Measurements from ENCODE around the gene NDUFS2. TPM values are rescaled to one million over a fixed set of nuclear protein-coding genes. Genes with fewer than 3 reads are reported as not detected.

Gene NDUFS2
- total and polyA plus RNA-seq, 9 of the 15 experiments (the other 6 are each of a cell fraction or from before 2014, with no cell fraction given), result 70.0 to 176 (median 141) TPM

- no peak overlapping the region for H3K27ac ChIP-seq (ENCODE audit: extremely low read depth, low read depth, low read length)
- H3K4me3 ChIP-seq, result no peak overlapping the region
- H2AFZ ChIP-seq (ENCODE audit: low read depth, low read length), result peak overlapping the region; percentile 94; the same call in 1 of the 2 replicates
- TF ChIP-seq FOSL1 (tag; conservative IDR thresholded peaks at IDR 0.05) (no peak), CXXC5 (CRISPR knock-in tag; IDR thresholded peaks at IDR 0.05) (no peak), MAFK (IDR thresholded peaks at IDR 0.05; ENCODE audit: low read length) (no peak), E4F1 (CRISPR knock-in tag; IDR thresholded peaks at IDR 0.05; ENCODE audit: borderline replicate concordance) (no peak), ZNF407 (IDR thresholded peaks at IDR 0.05; ENCODE audit: low read depth) (no peak), IFI16 (CRISPR knock-in tag; IDR thresholded peaks at IDR 0.05) (no peak)
- peak overlapping the region in 1 of 2 experiments; percentile 43; a peak in 1 of 4 replicates for H3K9ac ChIP-seq (ENCODE audit: insufficient read depth in 1 of 2, low read depth in 2 of 2, low read length in 2 of 2)
- BruUV-seq (replicated peaks), result no TSS peak
- no peaks in the 10 kb centered on the region for H3K36me3 ChIP-seq (ENCODE audit: control insufficient read depth, insufficient read depth, low read length)
- no peaks in the 10 kb centered on the region for H3K9me3 ChIP-seq (replicated peaks; ENCODE audit: control insufficient read depth, insufficient read depth, low read depth, low read length)
- H3K79me2 ChIP-seq (ENCODE audit: control insufficient read depth, insufficient read depth, low read length), result no peaks in the 10 kb centered on the region
- ChIA-PET CTCF (ENCODE audit: low intra/inter-chr PET ratio) (interaction anchor here (0.9 to 2.4 kb wide), 3 partner anchors 29 to 176 kb away, joined by 3 to 9 read pairs (median 5); partner anchors contain the start of gene CFAP126), POLR2A (interaction anchor here (0.7 to 1.8 kb wide), 4 partner anchors 10 to 783 kb away, joined by 3 to 8 read pairs (median 6); partner anchors contain the start of genes B4GALT3 and NDUFS2)
- H3K9me1 ChIP-seq (ENCODE audit: control insufficient read depth, insufficient read depth, low read length), result no peaks in the 10 kb centered on the region
- H3K4me1 ChIP-seq (replicated peaks in 1 of 2; ENCODE audit: control insufficient read depth in 2 of 2, insufficient read depth in 2 of 2, low read length in 2 of 2), result peaks cover 18 to 28% of the 10 kb centered on the region in 2 experiments
- ATAC-seq, result no peak
- 22% methylated on average over 8 of the region's 8 CpGs for WGBS (ENCODE audit: insufficient coverage, low coverage, missing lambda C conversion rate)
- in situ Hi-C loops (cut with MboI) (no loop called here), intact Hi-C loops (cut with micrococcal nuclease) (loop anchor here (1.0 to 2.0 kb wide), 3 partner anchors 17 to 183 kb away; no protein-coding TSS in a partner anchor)
- H4K20me1 ChIP-seq (replicated peaks; ENCODE audit: control insufficient read depth, insufficient read depth, low read length), result no peaks in the 10 kb centered on the region
- no peaks in the 10 kb centered on the region for H3K27me3 ChIP-seq (ENCODE audit: control insufficient read depth in 2 of 2, insufficient read depth in 2 of 2, low read length in 2 of 2)
- DNase-seq (ENCODE audit: extremely low read depth in 1 of 4, low spot score in 3 of 4), result no peak
- H3K4me2 ChIP-seq (ENCODE audit: insufficient read depth, low read length), result no peak overlapping the region
- FAIRE-seq, result no peak
Observed at GRCh38 chr1:161191971-161192370, 10.2 kb upstream of the NDUFS2 start.
